ENCODE data around the gene EIF5AL1. TPM values are rescaled to one million over a fixed set of nuclear protein-coding genes. Genes with fewer than 3 reads are reported as not detected.
"Not testable (repeated sequence)": the region's sequence is repeated elsewhere in the genome, so short reads cannot be mapped to it uniquely, and the experiment has no call there.

EIF5AL1 gene
- total RNA-seq, 1 donor from 2014 or later = 0.35 TPM

DNA sequence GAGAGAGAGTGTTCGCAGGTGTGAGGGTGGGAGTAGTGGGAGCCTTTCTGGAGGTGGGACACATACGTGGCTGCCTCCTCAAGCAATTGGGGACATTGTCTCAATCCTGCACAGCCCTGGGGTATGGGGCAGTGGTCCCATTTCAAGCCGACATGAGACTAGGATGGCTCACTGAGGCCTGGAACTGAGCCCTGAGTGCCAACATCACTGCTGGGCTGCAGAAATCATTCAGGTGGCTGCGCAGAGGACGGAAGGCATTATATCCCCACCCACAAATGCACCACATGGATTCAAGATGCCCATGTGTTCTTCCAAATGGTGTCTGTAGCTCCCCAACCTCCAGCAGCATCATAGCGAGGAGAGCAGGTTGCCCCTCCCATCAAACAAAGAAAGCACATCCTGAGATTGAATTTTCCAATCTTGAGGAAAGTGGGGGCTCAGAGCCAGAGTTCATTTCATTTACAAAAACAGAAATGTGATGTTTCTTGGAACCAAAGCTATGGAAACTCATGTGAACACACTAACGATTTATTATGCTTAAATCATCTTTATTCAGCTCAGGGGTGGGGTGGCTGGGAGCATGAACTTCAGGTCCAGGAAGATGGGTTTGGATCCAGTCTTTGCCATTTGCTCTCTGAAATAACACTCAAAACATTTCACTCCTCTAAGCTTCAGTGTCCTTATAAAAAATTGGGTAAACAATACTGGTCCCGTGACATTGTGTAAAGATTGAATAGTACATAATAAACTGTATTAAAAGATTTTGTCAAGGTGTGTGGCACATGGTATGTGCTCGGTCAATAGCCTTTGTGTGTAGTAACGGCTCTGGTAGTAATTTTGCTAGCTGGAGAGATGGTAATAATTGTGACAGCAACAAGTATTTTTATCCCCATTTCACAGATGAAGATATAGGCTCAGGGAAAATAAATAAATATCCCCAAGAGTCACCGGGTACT, 43.3 kb downstream of the EIF5AL1 start:
- DNase-seq (ENCODE audit: low read depth) = no peak

GRCh38 chr10:79556961-79557360, 44.6 kb downstream of the EIF5AL1 start:
- DNase-seq (ENCODE audit: low read depth) = not testable (repeated sequence)

- DNase-seq (ENCODE audit: low read depth) = peak; percentile 13
Measured at GRCh38 chr10:79559726-79560125, 47.4 kb downstream of the EIF5AL1 start.

DNA sequence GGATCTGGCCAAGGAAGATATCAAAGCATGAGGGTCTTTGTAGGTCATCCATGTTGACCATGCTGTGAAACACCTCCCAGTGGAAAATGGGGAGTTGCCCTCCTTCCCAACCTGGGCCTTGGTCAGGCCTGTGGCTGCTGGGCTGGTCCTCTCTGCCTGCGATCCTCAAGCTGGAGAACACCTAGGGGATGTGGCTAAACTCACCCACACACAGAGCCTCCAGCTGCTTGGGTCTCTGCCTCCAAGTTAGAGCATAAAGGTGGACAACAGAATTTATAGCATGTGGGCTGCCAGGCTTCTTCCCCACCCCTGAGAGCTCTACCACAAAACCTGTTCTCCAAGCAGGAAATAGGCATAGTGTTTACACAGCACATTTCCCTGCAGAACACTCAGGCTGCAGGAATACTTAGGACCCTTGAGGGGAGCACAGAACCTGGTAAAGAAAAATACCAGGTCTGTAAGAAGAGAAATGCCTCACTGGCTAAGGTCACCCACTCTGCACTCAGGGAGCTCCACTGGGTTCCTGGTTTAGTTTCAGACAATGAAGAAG, 47.9 kb downstream of the EIF5AL1 start, which contains the start of gene SFTPA2:
Gene SFTPA2 (minus strand): TSS at position 248 of the 550 bp plus-strand sequence. CDS start 924 bp downstream, outside the sequence.
- DNase-seq (ENCODE audit: low read depth) = no peak

- no peak for DNase-seq (ENCODE audit: low read depth)
Measured at GRCh38 chr10:79561257-79561656, 48.9 kb downstream of the EIF5AL1 start.

DNA sequence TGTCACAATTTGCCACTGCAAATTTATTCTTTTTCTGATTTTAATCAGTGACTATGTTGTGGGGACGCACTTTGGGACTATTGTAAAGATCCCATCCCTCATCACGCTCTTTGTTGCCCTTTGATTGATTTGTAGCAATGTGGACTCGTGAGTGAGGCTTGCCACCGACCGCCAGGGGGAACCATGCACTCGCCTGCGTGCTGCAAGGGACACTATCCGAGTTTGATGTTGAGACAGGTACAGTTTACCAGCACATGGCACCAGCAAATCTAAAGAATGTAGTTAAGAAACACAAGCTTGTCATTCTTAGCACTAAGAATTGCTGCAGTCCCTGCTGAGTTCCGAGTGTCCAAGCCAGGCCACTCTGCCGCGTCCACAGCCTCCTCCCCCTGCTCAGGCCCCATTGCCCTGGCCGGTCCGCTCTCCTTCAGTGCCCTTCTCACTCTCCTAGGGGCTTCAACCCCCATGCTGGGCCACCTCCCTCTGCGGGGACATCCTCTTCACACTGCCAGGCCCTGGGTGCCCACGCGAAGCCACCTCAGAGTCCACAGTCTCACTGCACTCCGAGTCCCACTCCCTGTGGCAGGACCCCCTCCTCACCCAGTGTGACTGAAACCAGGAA, 49.9 kb downstream of the EIF5AL1 start:
- peak; percentile 33 for DNase-seq (ENCODE audit: low read depth)

GRCh38 chr10:79563426-79563825, 51.1 kb downstream of the EIF5AL1 start:
- no peak for DNase-seq (ENCODE audit: low read depth)

Other genes with a start within 250 kb of the EIF5AL1 start
- gene PPIF, start 165.1 kb upstream of the EIF5AL1 start, total RNA-seq = 48.6 and 58.7 TPM in 2 replicates
- gene ZCCHC24, start 66.9 kb upstream of the EIF5AL1 start, total RNA-seq = 0.87 and 6.3 TPM in 2 replicates
- gene SFTPA2, start 47.9 kb downstream of the EIF5AL1 start, total RNA-seq = not detected in 2 replicates
- not detected in 2 replicates for gene SFTPA1, start 98.4 kb downstream of the EIF5AL1 start, total RNA-seq
- 0.85 TPM in 1 of 2 replicates, not detected in the other for gene NUTM2B, start 190.7 kb downstream of the EIF5AL1 start, total RNA-seq

All from renal cortical epithelial cell (primary cell).